K562 (cell line): ENCODE data around the gene PRKCB. TPM values are rescaled to one million over a fixed set of nuclear protein-coding genes. Genes with fewer than 3 reads are reported as not detected.
A peak's percentile ranks its signal among the peaks of the same experiment; 100 is the strongest.

Source experiments
- DACH1 ChIP-seq: fragments of 450-650 bp; IDR thresholded peaks from 2 replicates; pipeline ENCODE4 v1.6.1; 2018; ENCODE audit not compliant: partially characterized antibody
- KHSRP ChIP-seq: fragments of 450-650 bp; IDR thresholded peaks from 2 replicates; pipeline ENCODE4 v1.6.1; 2017
- PTBP1 ChIP-seq: fragments of 200-400 bp; formaldehyde crosslinking; IDR thresholded peaks from 2 replicates; pipeline ENCODE4 v1.6.1; 2017; ENCODE audit warnings: low read depth, low read length
- TAF9B ChIP-seq: fragments of 450-650 bp; IDR thresholded peaks from 2 replicates; pipeline ENCODE4 v1.6.1; 2018; ENCODE audit warnings: mild to moderate bottlenecking; ENCODE audit not compliant: partially characterized antibody
- TCF3 ChIP-seq: sonication (generic); formaldehyde crosslinking; IDR thresholded peaks from 2 replicates; pipeline ENCODE4 v1.4.0; 2020; ENCODE audit warnings: mild to moderate bottlenecking, missing genetic modification reagents
- TGIF2 ChIP-seq: sonication (generic); formaldehyde crosslinking; IDR thresholded peaks from 2 replicates; pipeline ENCODE4 v1.8.1; 2022; ENCODE audit warnings: mild to moderate bottlenecking, missing genetic modification reagents, moderate library complexity
- ZC3H8 ChIP-seq: fragments of 450-650 bp; IDR thresholded peaks from 2 replicates; pipeline ENCODE4 v1.6.1; 2017
- ZNF143 ChIP-seq: sonication (generic); formaldehyde crosslinking; IDR thresholded peaks from 2 replicates; pipeline ENCODE4 v1.9.0; 2022; ENCODE audit warnings: mild to moderate bottlenecking, missing genetic modification reagents
- ZNF696 ChIP-seq: fragments of 250-450 bp; sonication (Bioruptor Pico); conservative IDR thresholded peaks from 2 replicates; pipeline ENCODE4 v1.4.0; 2020; ENCODE audit warnings: mild to moderate bottlenecking, moderate library complexity
- polyA plus RNA-seq, 8 experiments: library from polyadenylated mRNA; depleted of rRNA in 4 of 8; stranded (reverse) in 5 of 8; unstranded in 3 of 8; fragments of >200 nt; fragmentation: Nextera tagmentation in 2 of 8; fragmentation: Illumina TruSeq in 1 of 8; extraction: Ambion mirVana in 2 of 8; extraction: Trizol in 1 of 8; gene quantifications; 2 replicates each; pipeline versions ENCODE4 v1.2.1 to v1.2.3, GENCODE V29; 2011 to 2014; ENCODE audit warnings: inconsistent platforms in 1 of 8, missing spikeins in 1 of 8
- total RNA-seq, 7 experiments: library from RNA; depleted of rRNA in 6 of 7; stranded (reverse); fragments of >200 nt in 6 of 7; fragmentation: Illumina TruSeq in 2 of 7; extraction: Trizol in 2 of 7; gene quantifications; 2 replicates each; pipeline versions ENCODE4 v1.2.1 to v1.2.3, GENCODE V29; 2011 to 2021; ENCODE audit warnings: low replicate concordance in 1 of 7
- TF ChIP-seq, protein P1 (sequence below): fragments of 450-650 bp; IDR thresholded peaks from one replicate; pipeline ENCODE4 v1.6.1; 2018; ENCODE audit warnings: mild to moderate bottlenecking, moderate library complexity; ENCODE audit not compliant: partially characterized antibody
- TF ChIP-seq, protein P2 (sequence below): fragments of 250-450 bp; sonication (Bioruptor Pico); IDR thresholded peaks from 2 replicates; pipeline ENCODE4 v1.4.0; 2020; ENCODE audit warnings: mild to moderate bottlenecking, moderate library complexity
- TF ChIP-seq, protein P3 (sequence below), 2 experiments: fragments of 450-650 bp; formaldehyde crosslinking in 1 of 2; IDR thresholded peaks; 2 replicates each; pipeline versions ENCODE4 v1.4.0 to v1.6.1; 2014 to 2020; ENCODE audit warnings: mild to moderate bottlenecking in 2 of 2, borderline replicate concordance in 1 of 2, low read depth in 1 of 2
- TF ChIP-seq, protein P4 (sequence below), 2 experiments: IDR thresholded peaks; 2 replicates each; pipeline ENCODE4 v1.6.1; 2012; ENCODE audit warnings: improper control_type of control experiment in 2 of 2, low read depth in 2 of 2, low read length in 2 of 2, borderline replicate concordance in 1 of 2
- TF ChIP-seq, protein P5 (sequence below): sonication (generic); formaldehyde crosslinking; IDR thresholded peaks from 2 replicates; pipeline ENCODE4 v1.8.0; 2022; ENCODE audit warnings: mild to moderate bottlenecking, missing genetic modification reagents

The PRKCB gene
- total and polyA plus RNA-seq, 9 of the 15 experiments (the other 6 are each of a cell fraction or from before 2014, with no cell fraction given): 49.9 to 276 (median 148) TPM

DNA sequence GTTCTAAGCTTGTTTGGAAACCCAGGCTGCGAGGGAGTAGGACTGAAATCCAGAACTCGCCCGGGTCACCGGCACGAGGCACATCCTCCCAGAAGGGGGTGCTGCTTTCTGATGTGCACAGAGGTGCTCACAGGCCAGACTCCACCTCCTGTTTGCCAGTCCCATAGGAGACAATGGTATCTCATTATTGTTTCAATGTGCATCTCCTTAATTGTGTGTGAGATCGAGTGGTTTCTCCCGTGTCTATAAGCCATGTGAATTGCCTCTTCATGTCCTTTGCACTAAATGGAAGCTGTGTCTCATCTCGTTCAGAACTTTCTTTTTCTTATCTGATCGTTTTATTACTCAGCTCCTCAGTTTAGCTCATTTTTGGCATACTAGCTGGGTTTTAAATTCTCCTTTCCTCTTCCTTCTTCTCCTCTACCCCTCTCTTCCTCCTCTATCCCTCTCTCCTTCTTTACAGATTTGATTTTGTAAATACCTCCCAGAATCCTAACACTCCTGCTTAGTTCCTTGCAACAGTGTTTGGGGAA, 32.1 kb upstream of the PRKCB start (continued):
- TF ChIP-seq, protein P1, sequence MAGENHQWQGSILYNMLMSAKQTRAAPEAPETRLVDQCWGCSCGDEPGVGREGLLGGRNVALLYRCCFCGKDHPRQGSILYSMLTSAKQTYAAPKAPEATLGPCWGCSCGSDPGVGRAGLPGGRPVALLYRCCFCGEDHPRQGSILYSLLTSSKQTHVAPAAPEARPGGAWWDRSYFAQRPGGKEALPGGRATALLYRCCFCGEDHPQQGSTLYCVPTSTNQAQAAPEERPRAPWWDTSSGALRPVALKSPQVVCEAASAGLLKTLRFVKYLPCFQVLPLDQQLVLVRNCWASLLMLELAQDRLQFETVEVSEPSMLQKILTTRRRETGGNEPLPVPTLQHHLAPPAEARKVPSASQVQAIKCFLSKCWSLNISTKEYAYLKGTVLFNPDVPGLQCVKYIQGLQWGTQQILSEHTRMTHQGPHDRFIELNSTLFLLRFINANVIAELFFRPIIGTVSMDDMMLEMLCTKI: no peak
- TF ChIP-seq KHSRP (peak; percentile 66), TGIF2 (CRISPR knock-in tag) (no peak), ZNF143 (CRISPR knock-in tag) (no peak), ZC3H8 (no peak), TCF3 (CRISPR knock-in tag) (peak; percentile 10; the same call in 1 of the 2 replicates), ZNF696 (CRISPR knock-in tag) (no peak), TAF9B (peak; percentile 7), PTBP1 (no peak), DACH1 (no peak)
- TF ChIP-seq, protein P2, sequence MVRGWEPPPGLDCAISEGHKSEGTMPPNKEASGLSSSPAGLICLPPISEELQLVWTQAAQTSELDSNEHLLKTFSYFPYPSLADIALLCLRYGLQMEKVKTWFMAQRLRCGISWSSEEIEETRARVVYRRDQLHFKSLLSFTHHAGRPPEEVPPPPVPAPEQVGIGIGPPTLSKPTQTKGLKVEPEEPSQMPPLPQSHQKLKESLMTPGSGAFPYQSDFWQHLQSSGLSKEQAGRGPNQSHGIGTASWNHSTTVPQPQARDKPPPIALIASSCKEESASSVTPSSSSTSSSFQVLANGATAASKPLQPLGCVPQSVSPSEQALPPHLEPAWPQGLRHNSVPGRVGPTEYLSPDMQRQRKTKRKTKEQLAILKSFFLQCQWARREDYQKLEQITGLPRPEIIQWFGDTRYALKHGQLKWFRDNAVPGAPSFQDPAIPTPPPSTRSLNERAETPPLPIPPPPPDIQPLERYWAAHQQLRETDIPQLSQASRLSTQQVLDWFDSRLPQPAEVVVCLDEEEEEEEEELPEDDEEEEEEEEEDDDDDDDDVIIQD (CRISPR knock-in tag): no peak
- TF ChIP-seq, protein P3, sequence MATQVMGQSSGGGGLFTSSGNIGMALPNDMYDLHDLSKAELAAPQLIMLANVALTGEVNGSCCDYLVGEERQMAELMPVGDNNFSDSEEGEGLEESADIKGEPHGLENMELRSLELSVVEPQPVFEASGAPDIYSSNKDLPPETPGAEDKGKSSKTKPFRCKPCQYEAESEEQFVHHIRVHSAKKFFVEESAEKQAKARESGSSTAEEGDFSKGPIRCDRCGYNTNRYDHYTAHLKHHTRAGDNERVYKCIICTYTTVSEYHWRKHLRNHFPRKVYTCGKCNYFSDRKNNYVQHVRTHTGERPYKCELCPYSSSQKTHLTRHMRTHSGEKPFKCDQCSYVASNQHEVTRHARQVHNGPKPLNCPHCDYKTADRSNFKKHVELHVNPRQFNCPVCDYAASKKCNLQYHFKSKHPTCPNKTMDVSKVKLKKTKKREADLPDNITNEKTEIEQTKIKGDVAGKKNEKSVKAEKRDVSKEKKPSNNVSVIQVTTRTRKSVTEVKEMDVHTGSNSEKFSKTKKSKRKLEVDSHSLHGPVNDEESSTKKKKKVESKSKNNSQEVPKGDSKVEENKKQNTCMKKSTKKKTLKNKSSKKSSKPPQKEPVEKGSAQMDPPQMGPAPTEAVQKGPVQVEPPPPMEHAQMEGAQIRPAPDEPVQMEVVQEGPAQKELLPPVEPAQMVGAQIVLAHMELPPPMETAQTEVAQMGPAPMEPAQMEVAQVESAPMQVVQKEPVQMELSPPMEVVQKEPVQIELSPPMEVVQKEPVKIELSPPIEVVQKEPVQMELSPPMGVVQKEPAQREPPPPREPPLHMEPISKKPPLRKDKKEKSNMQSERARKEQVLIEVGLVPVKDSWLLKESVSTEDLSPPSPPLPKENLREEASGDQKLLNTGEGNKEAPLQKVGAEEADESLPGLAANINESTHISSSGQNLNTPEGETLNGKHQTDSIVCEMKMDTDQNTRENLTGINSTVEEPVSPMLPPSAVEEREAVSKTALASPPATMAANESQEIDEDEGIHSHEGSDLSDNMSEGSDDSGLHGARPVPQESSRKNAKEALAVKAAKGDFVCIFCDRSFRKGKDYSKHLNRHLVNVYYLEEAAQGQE (IDR thresholded peaks at IDR 0.05; ENCODE audit: borderline replicate concordance): peak; percentile 87
- TF ChIP-seq, protein P3 (CRISPR knock-in tag; IDR thresholded peaks at IDR 0.05; ENCODE audit: low read depth): no peak
- TF ChIP-seq, protein P4, sequence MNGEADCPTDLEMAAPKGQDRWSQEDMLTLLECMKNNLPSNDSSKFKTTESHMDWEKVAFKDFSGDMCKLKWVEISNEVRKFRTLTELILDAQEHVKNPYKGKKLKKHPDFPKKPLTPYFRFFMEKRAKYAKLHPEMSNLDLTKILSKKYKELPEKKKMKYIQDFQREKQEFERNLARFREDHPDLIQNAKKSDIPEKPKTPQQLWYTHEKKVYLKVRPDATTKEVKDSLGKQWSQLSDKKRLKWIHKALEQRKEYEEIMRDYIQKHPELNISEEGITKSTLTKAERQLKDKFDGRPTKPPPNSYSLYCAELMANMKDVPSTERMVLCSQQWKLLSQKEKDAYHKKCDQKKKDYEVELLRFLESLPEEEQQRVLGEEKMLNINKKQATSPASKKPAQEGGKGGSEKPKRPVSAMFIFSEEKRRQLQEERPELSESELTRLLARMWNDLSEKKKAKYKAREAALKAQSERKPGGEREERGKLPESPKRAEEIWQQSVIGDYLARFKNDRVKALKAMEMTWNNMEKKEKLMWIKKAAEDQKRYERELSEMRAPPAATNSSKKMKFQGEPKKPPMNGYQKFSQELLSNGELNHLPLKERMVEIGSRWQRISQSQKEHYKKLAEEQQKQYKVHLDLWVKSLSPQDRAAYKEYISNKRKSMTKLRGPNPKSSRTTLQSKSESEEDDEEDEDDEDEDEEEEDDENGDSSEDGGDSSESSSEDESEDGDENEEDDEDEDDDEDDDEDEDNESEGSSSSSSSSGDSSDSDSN (IDR thresholded peaks at IDR 0.05; ENCODE audit: borderline replicate concordance in 1 of 2, low read depth in 2 of 2, low read length in 2 of 2): no peak
- TF ChIP-seq, protein P5, sequence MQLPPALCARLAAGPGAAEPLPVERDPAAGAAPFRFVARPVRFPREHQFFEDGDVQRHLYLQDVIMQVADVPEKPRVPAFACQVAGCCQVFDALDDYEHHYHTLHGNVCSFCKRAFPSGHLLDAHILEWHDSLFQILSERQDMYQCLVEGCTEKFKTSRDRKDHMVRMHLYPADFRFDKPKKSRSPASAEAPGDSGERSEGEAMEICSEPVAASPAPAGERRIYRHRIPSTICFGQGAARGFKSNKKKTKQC: no peak
